ENCODE data around the gene SLC4A4. TPM values are rescaled to one million over a fixed set of nuclear protein-coding genes. Genes with fewer than 3 reads are reported as not detected.

SLC4A4 gene
- total RNA-seq, 2 experiments from 2014 or later: 2.5 to 3.9 TPM

DNA sequence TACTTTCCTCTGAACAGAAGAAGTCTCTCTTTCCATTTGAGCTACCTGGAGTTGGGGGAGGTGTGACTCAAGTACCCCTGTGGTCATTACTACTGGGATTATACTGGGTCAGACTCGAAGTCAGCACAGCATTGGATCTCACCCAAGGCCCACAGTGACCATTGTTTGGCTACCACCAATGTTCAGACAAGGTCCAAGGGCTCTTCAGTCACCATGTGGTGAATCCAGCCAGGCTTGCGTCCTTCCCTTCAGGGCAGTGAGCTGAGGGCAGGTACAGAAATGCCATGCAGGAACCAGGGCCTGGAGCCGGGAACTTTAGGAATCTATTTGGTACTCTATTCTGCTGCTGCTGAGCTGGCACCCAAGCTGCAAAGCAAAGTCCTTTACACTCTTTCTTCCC is 5.5 kb upstream of the SLC4A4 start:
- Mint-ChIP-seq H3K27ac (no peak overlapping the region), H3K27me3 (peaks cover 3% of the 10 kb centered on the region), H3K4me3 (no peak overlapping the region), H3K9me3 (ENCODE audit: low read depth) (no peaks in the 10 kb centered on the region), H3K4me1 (peaks cover 2% of the 10 kb centered on the region), H3K36me3 (no peaks in the 10 kb centered on the region)
- DNase-seq (no peak), ATAC-seq (no peak)
- CTCF ChIA-PET: no interaction called here

DNA sequence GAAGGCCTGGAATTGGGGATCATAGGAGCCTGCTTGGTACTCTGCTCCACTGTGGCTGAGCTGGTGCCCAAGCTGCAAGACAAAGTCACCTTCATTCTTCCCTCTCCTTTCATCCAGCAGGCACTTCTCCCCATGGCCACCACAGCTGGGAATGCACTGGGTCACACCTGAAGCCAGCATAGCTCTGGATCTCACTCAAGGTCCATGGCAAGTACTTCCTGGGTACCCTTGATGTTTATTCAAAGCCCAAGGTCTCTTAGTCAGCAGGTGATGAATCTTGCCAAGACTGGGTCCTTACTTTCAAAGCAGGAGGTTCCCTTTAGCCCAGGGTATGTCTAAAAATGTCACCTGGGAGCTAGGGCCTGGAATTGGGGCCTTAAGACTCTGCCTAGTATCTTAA is 4.9 kb upstream of the SLC4A4 start:
- DNase-seq (no peak), ATAC-seq (no peak)
- Mint-ChIP-seq H3K36me3 (peaks cover 2% of the 10 kb centered on the region), H3K27ac (no peak overlapping the region), H3K27me3 (peaks cover 3% of the 10 kb centered on the region), H3K4me3 (no peak overlapping the region), H3K4me1 (peaks cover 8% of the 10 kb centered on the region), H3K9me3 (ENCODE audit: low read depth) (no peaks in the 10 kb centered on the region)
- CTCF ChIA-PET: no interaction called here

DNA sequence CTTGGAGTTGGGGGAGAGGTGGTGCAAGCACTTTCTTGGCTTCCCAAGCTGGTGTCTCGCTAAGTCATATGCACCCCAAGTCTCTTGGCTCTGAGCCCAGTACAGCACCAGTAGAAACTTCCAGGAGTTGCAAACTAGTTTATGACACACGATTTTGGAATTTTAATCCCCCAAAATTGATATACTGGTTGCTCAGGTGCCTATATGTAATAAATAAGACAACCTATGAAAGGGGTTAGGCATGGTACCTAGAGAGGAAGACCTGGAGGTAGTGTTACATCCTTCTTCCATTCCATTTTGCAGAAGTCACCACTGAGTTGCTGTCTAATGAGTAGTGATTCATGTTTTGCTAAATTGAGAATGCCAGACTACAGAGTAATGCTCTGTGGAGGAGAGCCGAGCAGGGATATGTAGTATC is 4.3 kb upstream of the SLC4A4 start:
- no peak for ATAC-seq
- CTCF ChIA-PET: no interaction called here
- H3K36me3 Mint-ChIP-seq: peaks cover 3% of the 10 kb centered on the region

DNA sequence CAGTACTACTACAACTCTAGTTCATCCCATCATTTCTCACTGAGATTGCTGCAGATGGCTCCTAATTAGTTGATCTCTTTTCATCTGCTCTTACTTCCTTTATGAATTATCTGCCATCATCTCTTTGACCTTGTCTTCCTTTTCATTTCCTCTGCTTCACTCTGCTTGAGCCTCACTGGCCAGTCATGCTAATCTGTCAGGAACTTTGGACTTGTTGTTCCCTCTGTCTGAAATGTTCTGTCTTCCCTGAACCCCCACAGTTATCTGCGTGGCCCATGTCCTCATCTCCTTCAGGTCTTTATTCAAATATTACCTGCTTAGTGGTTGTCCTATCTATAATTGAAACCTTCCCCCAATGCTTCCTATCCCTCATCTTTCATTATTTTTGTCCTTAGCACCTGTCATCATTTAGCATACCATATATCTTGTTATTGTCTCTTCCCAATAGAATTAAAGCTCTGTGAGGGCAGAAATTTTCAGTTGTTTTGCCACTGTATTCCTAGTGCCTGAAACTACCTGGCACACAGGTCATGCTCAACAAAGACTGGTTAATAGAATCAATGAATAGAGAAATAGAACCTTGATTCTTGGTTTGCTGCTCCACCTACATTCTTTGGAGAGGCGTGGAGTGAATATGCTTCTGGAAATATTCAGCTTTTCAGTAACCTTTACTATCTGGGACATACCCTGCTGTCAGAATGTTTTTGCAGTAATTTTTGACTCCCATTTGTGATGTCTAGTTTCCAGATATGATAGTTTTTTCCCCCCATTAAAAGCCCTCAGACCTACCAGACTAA is 5.0 kb downstream of the SLC4A4 start:
- DNase-seq (no peak), ATAC-seq (no peak)
- CTCF ChIA-PET: no interaction called here
- peaks cover 14% of the 10 kb centered on the region for H3K27me3 Mint-ChIP-seq
- H3K4me1 Mint-ChIP-seq: peaks cover 7% of the 10 kb centered on the region
- H3K9me3 Mint-ChIP-seq (ENCODE audit: low read depth): no peaks in the 10 kb centered on the region
- H3K4me3 Mint-ChIP-seq: no peak overlapping the region
- H3K36me3 Mint-ChIP-seq: peaks cover 1% of the 10 kb centered on the region
- no peak overlapping the region for H3K27ac Mint-ChIP-seq

More for the DNA sequence above, 4.3 kb upstream of the SLC4A4 start:
- H3K4me3 Mint-ChIP-seq: no peak overlapping the region
- H3K27me3 Mint-ChIP-seq: peaks cover 3% of the 10 kb centered on the region
- H3K27ac Mint-ChIP-seq: no peak overlapping the region
- DNase-seq: no peak
- H3K9me3 Mint-ChIP-seq (ENCODE audit: low read depth): no peaks in the 10 kb centered on the region
- H3K4me1 Mint-ChIP-seq: peaks cover 14% of the 10 kb centered on the region

DNA sequence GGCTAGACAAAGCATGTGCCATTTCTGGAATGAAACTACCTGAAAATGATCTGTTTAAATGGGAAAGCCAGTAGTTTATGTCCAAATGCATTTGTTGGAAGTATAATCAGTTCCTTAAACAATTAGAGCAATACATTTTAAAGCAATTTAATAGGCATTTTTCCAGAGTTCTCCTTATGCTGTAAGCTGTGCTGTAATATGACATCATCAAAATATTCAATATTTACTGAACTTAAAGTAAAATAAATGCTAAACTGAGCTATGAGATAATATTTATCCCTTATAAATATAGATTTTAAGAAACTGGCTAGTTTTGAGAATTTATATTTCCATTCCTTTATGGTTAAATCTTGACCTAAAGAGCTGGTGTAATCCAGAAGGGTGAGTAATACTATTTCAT is 7.9 kb downstream of the SLC4A4 start:
- Mint-ChIP-seq H3K4me1 (no peaks in the 10 kb centered on the region), H3K36me3 (no peaks in the 10 kb centered on the region), H3K4me3 (no peak overlapping the region), H3K9me3 (ENCODE audit: low read depth) (no peaks in the 10 kb centered on the region), H3K27ac (no peak overlapping the region), H3K27me3 (peaks cover 18% of the 10 kb centered on the region)
- CTCF ChIA-PET: no interaction called here
- ATAC-seq (no peak), DNase-seq (no peak)

DNA sequence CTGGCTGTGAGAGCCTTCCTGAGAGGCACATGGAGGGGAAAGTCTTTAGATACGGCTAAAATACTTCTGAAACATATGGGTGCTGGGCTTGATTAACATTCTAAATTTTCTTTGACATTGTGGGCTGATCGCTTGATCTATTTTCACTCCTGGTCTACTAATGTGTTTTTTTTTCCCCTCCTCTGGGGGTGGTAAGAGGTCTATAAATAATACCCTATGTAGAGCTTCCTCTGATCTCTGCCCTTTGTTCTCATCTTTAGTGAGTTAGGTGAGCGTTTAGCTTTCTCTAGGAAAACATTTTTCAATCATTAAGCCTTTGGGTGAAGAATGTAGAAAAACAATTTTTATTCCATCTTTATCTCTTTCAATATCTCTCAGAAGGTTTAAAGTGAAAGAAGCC is 9.8 kb downstream of the SLC4A4 start:
- DNase-seq (no peak), ATAC-seq (no peak)
- no peaks in the 10 kb centered on the region for H3K36me3 Mint-ChIP-seq
- H3K4me3 Mint-ChIP-seq: no peak overlapping the region
- no peaks in the 10 kb centered on the region for H3K9me3 Mint-ChIP-seq (ENCODE audit: low read depth)
- H3K27ac Mint-ChIP-seq: no peak overlapping the region
- no peaks in the 10 kb centered on the region for H3K4me1 Mint-ChIP-seq
- peaks cover 18% of the 10 kb centered on the region for H3K27me3 Mint-ChIP-seq
- CTCF ChIA-PET: no interaction called here

DNA sequence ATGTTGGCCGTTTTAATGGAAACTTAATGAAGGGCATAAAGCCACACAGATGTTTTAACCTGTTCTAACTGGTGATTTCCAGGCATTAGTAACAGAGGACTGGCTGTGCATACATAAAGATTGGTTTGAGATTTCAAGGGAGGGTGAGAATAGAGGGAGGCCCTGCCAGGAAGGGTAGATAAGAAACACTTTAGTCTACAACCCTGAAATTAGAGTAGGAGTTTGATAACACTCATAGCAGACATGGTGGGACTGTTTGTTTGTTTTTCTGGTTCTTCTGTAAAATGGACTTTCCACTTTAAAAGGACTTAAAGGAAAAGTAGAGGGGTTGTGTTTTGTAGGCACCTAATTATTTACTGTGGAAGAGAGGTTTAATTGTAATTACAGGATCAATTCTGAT is 16.2 kb downstream of the SLC4A4 start:
- ATAC-seq: no peak
- H3K4me1 Mint-ChIP-seq: no peaks in the 10 kb centered on the region
- H3K4me3 Mint-ChIP-seq: no peak overlapping the region
- CTCF ChIA-PET: interaction anchor here (0.7 kb wide), 1 partner anchor 30 kb away, joined by 4 read pairs; no protein-coding TSS in a partner anchor
- DNase-seq: no peak
- H3K27ac Mint-ChIP-seq: no peak overlapping the region
- H3K9me3 Mint-ChIP-seq (ENCODE audit: low read depth): no peaks in the 10 kb centered on the region
- no peaks in the 10 kb centered on the region for H3K36me3 Mint-ChIP-seq
- H3K27me3 Mint-ChIP-seq: no peaks in the 10 kb centered on the region

DNA sequence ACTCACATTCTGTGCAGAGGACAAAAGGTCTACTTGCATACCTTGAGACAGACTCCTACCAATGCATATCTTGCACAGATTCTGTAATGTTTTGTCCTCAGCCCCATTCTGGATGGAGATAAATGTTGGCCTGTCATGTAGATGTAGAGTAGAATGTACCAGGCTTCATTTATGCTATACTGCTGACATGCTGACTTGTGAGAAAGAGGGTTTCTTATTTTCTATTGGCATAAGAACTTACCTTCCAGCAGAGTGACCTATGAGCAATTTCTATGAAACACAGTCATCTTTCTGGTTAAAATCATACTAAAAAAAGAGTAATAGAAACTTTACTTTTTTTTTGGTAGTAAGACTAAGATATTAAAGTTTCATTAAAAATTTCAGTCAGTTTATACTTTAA is 17.2 kb downstream of the SLC4A4 start:
- Mint-ChIP-seq H3K27me3 (no peaks in the 10 kb centered on the region), H3K9me3 (ENCODE audit: low read depth) (no peaks in the 10 kb centered on the region), H3K4me1 (no peaks in the 10 kb centered on the region), H3K36me3 (no peaks in the 10 kb centered on the region), H3K27ac (no peak overlapping the region), H3K4me3 (no peak overlapping the region)
- ATAC-seq (no peak), DNase-seq (no peak)
- CTCF ChIA-PET: no interaction called here

DNA sequence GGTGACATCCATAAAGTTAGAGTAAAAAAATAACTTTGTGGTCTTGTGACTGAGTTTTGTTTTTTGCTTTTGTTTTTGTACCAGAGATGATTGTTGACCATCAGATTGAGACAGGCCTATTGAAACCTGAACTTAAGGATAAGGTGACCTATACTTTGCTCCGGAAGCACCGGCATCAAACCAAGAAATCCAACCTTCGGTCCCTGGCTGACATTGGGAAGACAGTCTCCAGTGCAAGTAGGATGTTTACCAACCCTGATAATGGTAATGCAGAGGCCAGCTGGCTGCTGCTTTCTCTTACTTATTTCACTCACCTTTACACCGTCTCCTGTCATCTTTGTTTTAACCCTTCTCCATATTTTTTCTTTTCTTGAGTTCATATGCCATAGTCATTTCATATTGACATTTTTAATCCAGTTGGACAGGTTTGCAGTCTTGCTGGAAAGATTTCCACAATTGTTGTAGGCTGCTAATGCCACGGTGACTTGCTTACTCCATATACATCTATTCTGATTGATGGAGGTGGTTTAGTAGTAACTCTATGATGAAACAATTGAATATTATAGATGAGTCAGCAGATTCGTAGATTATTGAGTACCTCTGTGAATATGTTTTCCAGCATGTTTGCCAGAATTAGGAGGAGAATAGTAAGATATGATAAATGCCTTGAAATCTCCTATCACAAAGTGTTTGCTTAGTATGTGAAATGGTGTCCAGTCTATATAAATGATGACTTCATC is 18.3 kb downstream of the SLC4A4 start:
- Mint-ChIP-seq H3K9me3 (ENCODE audit: low read depth) (no peaks in the 10 kb centered on the region), H3K4me1 (no peaks in the 10 kb centered on the region), H3K4me3 (no peak overlapping the region), H3K36me3 (no peaks in the 10 kb centered on the region), H3K27me3 (no peaks in the 10 kb centered on the region), H3K27ac (no peak overlapping the region)
- CTCF ChIA-PET: no interaction called here
- no peak for ATAC-seq
- no peak for DNase-seq

DNA sequence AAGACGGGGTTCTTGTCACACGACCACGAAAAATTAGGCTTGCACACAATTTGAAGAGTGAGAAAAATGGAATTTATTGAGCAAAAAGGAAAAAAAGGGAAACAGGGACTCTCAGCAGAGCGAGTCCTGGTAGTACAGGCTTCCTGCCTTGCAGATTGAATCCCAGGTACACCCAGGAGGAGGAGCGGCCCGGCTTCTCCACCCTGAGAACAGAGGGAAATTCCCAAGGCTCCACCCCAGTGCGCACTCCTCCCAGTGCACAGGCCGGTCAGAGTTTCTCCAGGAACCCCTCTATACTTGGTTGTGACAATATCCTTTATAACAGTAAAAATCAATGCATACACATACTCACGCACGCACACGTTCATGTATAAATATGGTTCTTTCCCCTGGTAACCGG is 22.0 kb downstream of the SLC4A4 start:
- DNase-seq (no peak), ATAC-seq (no peak)
- H3K4me3 Mint-ChIP-seq: no peak overlapping the region
- H3K4me1 Mint-ChIP-seq: no peaks in the 10 kb centered on the region
- CTCF ChIA-PET: no interaction called here
- H3K27me3 Mint-ChIP-seq: no peaks in the 10 kb centered on the region
- no peaks in the 10 kb centered on the region for H3K36me3 Mint-ChIP-seq
- H3K9me3 Mint-ChIP-seq (ENCODE audit: low read depth): no peaks in the 10 kb centered on the region
- no peak overlapping the region for H3K27ac Mint-ChIP-seq

DNA sequence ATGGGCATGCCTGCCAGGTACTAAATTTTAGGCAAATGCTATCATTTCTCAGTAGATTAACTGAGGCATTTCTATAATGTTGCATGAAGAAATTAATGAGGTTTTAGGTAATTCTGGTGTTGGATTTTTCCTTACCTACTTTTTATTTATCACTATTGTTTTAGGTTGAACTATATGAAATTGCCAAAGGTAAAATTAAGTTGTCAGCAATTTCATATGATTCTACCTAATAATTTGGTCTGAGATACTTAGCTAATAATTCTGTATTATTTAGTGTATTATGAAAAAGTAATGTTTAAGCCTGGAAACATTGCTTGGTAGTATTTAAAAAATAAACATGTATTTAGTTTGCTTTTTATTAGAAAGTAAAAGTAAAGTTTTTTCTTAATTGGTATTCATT is 22.7 kb downstream of the SLC4A4 start:
- Mint-ChIP-seq H3K9me3 (ENCODE audit: low read depth) (no peaks in the 10 kb centered on the region), H3K4me3 (no peak overlapping the region)

DNA sequence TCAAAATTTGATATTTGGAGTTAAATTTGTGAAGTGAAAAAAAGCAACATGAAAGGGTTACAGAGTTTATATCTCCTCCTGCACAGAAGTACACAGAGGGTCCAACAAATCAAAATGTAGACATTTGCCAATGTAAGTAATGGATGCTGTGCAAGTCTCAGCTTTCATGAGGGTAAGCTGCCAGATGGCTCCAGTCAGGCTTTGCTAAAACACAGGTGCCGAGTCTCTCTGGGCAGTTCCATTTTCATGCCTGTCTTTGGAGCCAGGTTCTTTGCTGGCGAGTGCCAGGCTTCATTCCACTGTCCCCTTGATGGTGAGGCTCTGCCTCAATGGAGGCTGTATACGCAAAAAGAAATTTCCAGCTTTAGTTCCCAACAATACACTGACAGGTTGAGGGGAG is 27.9 kb downstream of the SLC4A4 start:
- ATAC-seq: no peak
- H3K27me3 Mint-ChIP-seq: no peaks in the 10 kb centered on the region
- CTCF ChIA-PET: no interaction called here
- no peaks in the 10 kb centered on the region for H3K4me1 Mint-ChIP-seq
- no peak overlapping the region for H3K4me3 Mint-ChIP-seq
- H3K9me3 Mint-ChIP-seq (ENCODE audit: low read depth): no peaks in the 10 kb centered on the region
- H3K36me3 Mint-ChIP-seq: no peaks in the 10 kb centered on the region
- no peak overlapping the region for H3K27ac Mint-ChIP-seq
- DNase-seq: no peak

More for the DNA sequence above, 22.7 kb downstream of the SLC4A4 start:
- ATAC-seq (no peak), DNase-seq (no peak)
- Mint-ChIP-seq H3K27ac (no peak overlapping the region), H3K4me1 (no peaks in the 10 kb centered on the region), H3K27me3 (no peaks in the 10 kb centered on the region), H3K36me3 (no peaks in the 10 kb centered on the region)
- CTCF ChIA-PET: no interaction called here

DNA sequence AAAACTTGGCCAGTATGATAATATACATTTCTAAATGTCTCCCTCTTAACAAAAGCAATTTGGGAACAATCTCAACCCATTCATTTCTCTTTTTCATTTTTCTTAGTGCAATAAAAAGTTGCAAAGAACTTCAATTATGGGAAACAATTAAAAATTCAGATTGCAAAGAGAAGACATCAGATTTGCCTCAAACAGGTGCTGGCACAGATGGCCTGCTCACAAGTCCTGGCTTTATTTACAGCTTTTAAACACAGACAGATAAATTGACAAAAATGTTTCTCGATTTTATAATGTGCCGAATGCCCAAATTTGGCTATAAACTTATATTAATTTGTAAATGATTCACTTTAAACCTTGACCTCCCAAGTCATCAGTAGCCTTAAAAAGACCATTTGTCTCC is 28.7 kb downstream of the SLC4A4 start:
- Mint-ChIP-seq H3K9me3 (ENCODE audit: low read depth) (no peaks in the 10 kb centered on the region), H3K4me1 (no peaks in the 10 kb centered on the region), H3K4me3 (no peak overlapping the region), H3K36me3 (no peaks in the 10 kb centered on the region), H3K27ac (no peak overlapping the region), H3K27me3 (no peaks in the 10 kb centered on the region)
- no peak for ATAC-seq
- DNase-seq: no peak
- CTCF ChIA-PET: no interaction called here

DNA sequence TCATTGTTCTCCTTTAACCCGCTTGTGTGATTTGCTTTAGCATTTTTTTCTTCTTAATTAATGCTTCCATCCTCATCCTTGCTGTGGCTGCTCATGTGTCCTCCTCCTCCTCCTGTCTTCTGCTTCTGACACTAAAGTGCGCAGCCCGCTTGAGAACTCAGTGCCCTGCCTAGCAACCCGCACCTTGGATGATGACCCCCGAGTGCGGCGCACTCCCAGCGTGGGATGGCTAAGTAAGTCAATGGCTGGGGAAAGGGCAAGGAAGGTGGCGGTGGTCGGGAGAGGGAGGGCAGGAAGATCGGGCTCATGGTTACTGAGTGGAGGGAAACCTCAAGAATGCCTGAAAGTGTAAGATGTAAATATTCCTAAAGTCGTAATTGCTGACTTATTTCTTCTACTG is 30.1 kb downstream of the SLC4A4 start:
- CTCF ChIA-PET: no interaction called here
- no peaks in the 10 kb centered on the region for H3K36me3 Mint-ChIP-seq
- no peaks in the 10 kb centered on the region for H3K27me3 Mint-ChIP-seq
- no peak overlapping the region for H3K4me3 Mint-ChIP-seq
- H3K4me1 Mint-ChIP-seq: no peaks in the 10 kb centered on the region
- H3K9me3 Mint-ChIP-seq (ENCODE audit: low read depth): no peaks in the 10 kb centered on the region
- no peak overlapping the region for H3K27ac Mint-ChIP-seq
- ATAC-seq: no peak
- no peak for DNase-seq
